GM20000 (cell line): ENCODE results near the gene SLC24A3.

ENCODE experiments used
- DNase-seq: peaks from one replicate; pipeline ENCODE4 v3.0.0; 2012; ENCODE audit warnings: low spot score
- CTCF ChIP-seq: IDR thresholded peaks from 2 replicates; pipeline ENCODE4 v1.5.1; 2012; ENCODE audit warnings: mild to moderate bottlenecking, control low read depth; ENCODE audit errors: extremely low read depth, missing control alignments

Gene SLC24A3

DNA sequence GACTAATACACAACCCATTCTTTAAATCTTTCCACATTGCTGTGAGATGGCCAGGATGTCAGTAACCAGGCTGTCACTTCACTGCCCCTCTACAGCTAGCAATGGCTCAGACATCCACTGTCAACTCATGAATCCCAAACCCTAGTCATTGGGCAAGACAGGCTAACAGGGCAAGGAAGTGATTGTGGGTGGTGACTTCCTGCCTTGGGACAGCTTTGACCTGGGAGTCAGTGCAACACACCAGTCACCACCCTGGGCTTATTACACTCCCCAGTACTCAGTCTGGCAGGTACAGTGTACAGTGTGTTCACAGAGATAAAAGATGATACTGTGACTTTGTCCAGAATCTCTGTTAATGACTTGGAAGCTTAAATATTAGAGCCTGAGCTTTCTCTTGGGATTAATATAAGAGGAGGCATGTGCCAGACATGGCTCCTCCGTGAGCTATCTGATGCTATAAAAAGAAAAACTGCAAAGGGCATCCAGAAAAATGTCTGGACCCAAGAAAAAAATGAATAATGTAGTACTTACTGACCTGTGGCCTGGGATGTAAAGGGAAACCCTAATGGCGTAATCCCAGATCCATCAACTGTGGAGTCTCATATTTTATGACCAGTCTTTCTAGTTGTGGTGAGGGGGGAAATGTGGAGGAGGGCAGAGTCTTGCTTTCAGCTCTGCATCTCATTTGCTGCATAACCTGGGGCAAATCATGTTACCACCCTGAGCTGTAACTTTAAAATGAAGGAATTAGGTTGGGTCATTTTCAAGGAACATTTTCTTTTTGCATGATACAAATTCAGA is 244.4 kb downstream of the SLC24A3 start:
- DNase-seq = no peak
- TF ChIP-seq CTCF = no peak

GRCh38 chr20:19457611-19458010 is 245.2 kb downstream of the SLC24A3 start:
- TF ChIP-seq CTCF = no peak
- no peak for DNase-seq

GRCh38 chr20:19460386-19460785 is 247.9 kb downstream of the SLC24A3 start:
- no peak for DNase-seq
- TF ChIP-seq CTCF = no peak

DNA sequence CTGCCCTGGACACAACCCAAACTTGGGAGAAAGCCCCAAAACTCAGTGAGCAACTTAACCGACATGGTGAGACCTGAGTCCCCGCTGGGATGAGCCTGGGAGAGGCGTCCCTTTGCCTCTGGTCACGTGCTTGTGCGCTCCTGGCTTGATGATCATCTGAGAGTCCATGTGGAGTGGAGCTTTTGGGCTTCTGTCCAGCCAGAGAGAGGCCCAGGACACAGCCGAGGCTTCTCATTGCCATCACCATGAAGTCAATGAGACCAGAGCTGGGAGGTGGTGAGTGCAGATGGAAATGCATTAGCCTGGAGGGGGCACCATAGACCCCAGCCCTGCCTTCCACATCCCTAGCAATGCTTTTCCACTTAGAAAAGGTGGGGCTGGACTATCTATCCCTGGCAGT is 250.0 kb downstream of the SLC24A3 start:
- TF ChIP-seq CTCF = no peak
- DNase-seq = no peak

DNA sequence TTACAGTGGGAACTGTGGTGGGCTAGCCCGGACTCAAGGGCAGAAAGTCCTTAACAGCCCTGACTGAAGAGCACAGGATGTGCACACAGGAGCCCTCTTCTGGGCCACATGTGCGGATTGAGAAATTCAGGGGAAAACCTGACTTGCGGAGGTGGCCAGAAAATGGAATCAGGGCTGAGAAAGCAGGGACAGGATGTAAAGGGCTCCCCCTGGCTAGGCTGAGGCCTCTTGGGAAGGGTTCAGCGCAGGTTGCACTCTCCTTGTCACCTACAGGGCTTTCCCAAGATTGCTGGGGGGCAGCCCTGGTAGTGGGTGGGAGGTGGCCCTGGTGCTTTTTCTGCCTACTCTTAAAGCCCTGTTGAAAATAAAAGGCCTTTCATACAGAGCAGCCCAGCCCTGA is 251.2 kb downstream of the SLC24A3 start:
- TF ChIP-seq CTCF = no peak
- no peak for DNase-seq

- no peak for TF ChIP-seq CTCF
- no peak for DNase-seq
Measured at GRCh38 chr20:19465536-19465935, 253.1 kb downstream of the SLC24A3 start.

DNA sequence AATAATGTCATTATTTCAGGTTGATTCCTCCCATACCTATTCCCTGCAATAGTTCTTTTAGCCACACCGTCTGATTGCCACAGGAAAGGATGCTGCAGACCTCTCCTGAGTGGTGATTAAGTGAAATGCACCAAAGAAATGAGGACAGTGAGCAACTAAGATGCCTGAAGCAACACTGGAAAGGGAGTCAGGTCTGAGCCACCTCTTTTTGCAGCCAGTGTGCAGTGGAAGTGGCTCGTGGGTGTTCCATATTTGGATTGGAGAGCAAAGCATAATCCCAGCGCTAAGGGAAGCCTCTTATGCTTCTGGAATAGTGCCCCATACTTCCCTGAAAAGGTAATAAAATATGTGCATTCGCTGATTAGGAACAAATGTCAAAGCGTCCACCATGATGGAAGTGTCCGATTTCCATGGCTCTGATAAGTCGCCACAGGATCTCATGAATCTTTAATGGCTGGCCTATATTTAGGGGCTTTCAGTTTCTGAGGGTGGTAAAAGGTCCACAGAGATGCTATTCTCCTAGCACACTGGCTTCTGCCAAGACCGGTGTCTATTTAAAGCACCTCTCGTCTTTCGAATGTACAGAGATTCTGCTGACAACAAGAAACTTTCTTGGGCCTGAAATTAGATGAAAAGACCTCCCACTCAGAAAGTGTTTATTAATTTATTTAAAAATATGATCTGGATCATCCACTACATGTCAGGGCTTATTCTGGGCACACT is 253.9 kb downstream of the SLC24A3 start:
- TF ChIP-seq CTCF = no peak
- no peak for DNase-seq
